RKO (cell line): ENCODE results near the gene BHLHE40.
A peak's percentile ranks its signal among the peaks of the same experiment; 100 is the strongest.
"Not testable (repeated sequence)": the region's sequence is repeated elsewhere in the genome, so short reads cannot be mapped to it uniquely, and the experiment has no call there.

Experiments used
- DNase-seq: peaks from one replicate; pipeline ENCODE4 v3.0.0-alpha.2; 2016; ENCODE audit warnings: low spot score

Gene BHLHE40

GRCh38 chr3:4963669-4964570 lies 15.3 kb upstream of the BHLHE40 start:
- DNase-seq, result no peak

GRCh38 chr3:4966006-4966405 lies 13.2 kb upstream of the BHLHE40 start:
- DNase-seq, result not testable (repeated sequence)

GRCh38 chr3:4967683-4968082 lies 11.6 kb upstream of the BHLHE40 start:
- DNase-seq, result not testable (repeated sequence)

- DNase-seq, result not testable (repeated sequence)
These were observed 7.8 kb upstream of the BHLHE40 start for GRCh38 chr3:4971437-4971836.

- DNase-seq, result no peak
These were observed 7.4 kb upstream of the BHLHE40 start for GRCh38 chr3:4971838-4972237.

GRCh38 chr3:4972652-4973643 lies 6.3 kb upstream of the BHLHE40 start:
- no peak for DNase-seq

GRCh38 chr3:4974154-4974553 lies 5.1 kb upstream of the BHLHE40 start:
- DNase-seq, result no peak

- DNase-seq, result peak; percentile 81
These were observed 3.1 kb upstream of the BHLHE40 start for GRCh38 chr3:4976109-4976508.

GRCh38 chr3:4977001-4977852 lies 2.0 kb upstream of the BHLHE40 start:
- DNase-seq, result peak; percentile 92

- DNase-seq, result no peak
These were observed 1.4 kb upstream of the BHLHE40 start for GRCh38 chr3:4977853-4978203.

- DNase-seq, result peak; percentile 96
These were observed 852 bp upstream of the BHLHE40 start for GRCh38 chr3:4978204-4978965.

GRCh38 chr3:4978966-4979427 lies 240 bp upstream of the BHLHE40 start:
- peak; percentile 97 for DNase-seq

- DNase-seq, result peak; percentile 94
These were observed 1.3 kb downstream of the BHLHE40 start for GRCh38 chr3:4980229-4981203.

- DNase-seq, result peak; percentile 74
These were observed 2.0 kb downstream of the BHLHE40 start for GRCh38 chr3:4981294-4981664.

- DNase-seq, result peak; percentile 87
These were observed 2.6 kb downstream of the BHLHE40 start for GRCh38 chr3:4981665-4982494.

- DNase-seq, result peak; percentile 58
These were observed 3.8 kb downstream of the BHLHE40 start for GRCh38 chr3:4982773-4983738.

GRCh38 chr3:4983739-4984510 lies 4.7 kb downstream of the BHLHE40 start:
- DNase-seq, result peak; percentile 78
